Neural cell (in vitro differentiated cells): ENCODE results near the gene CDC25A. TPM values are rescaled to one million over a fixed set of nuclear protein-coding genes. Genes with fewer than 3 reads are reported as not detected.

ENCODE experiments used
- H2AFZ ChIP-seq: fragments of 200-600, 300-800 bp; sonication (generic), shearing (Covaris generic); 2 replicates; pipeline ENCODE4 v1.6.0; 2014; ENCODE audit warnings: low read depth, mild to moderate bottlenecking, antibody characterized with exemption, low read length, moderate library complexity
- H3F3A ChIP-seq: fragments of 200-600 bp; shearing (Covaris generic); 2 replicates; pipeline ENCODE4 v1.6.1; 2016; ENCODE audit warnings: mild to moderate bottlenecking, moderate library complexity, mixed read lengths, antibody characterized with exemption, low read length; ENCODE audit not compliant: insufficient read depth, poor library complexity, severe bottlenecking
- H3K27ac ChIP-seq: fragments of 200-600, 300-800 bp; sonication (generic), shearing (Covaris generic); 2 replicates; pipeline ENCODE4 v1.5.1; 2014; ENCODE audit warnings: mild to moderate bottlenecking, low read length, moderate library complexity
- H3K27me3 ChIP-seq: fragments of 300-800, 200-600 bp; sonication (generic), shearing (Covaris generic); 2 replicates; pipeline ENCODE4 v1.6.0; 2014; ENCODE audit warnings: mild to moderate bottlenecking, low read depth, low read length, moderate library complexity; ENCODE audit not compliant: insufficient read depth
- H3K36me3 ChIP-seq: fragments of 300-800, 200-600 bp; sonication (generic), shearing (Covaris generic); 2 replicates; pipeline ENCODE4 v1.5.1; 2014; ENCODE audit warnings: mild to moderate bottlenecking, antibody characterized with exemption, low read length, moderate library complexity; ENCODE audit not compliant: insufficient read depth
- H3K4me2 ChIP-seq: fragments of 300-800, 200-600 bp; sonication (generic), shearing (Covaris generic); 2 replicates; pipeline ENCODE4 v1.6.0; 2014; ENCODE audit warnings: mild to moderate bottlenecking, low read length
- H3K4me3 ChIP-seq: fragments of 300-800, 200-600 bp; sonication (generic), shearing (Covaris generic); 2 replicates; pipeline ENCODE4 v1.5.1; 2014; ENCODE audit warnings: mild to moderate bottlenecking, low read length, moderate library complexity
- H3K79me2 ChIP-seq: fragments of 200-600 bp; shearing (Covaris generic); replicated peaks from 2 replicates; pipeline ENCODE4 v1.6.0; 2014; ENCODE audit warnings: mild to moderate bottlenecking, low read length, moderate library complexity; ENCODE audit not compliant: insufficient read depth
- H3K9ac ChIP-seq: fragments of 300-800, 200-600 bp; sonication (generic), shearing (Covaris generic); 2 replicates; pipeline ENCODE4 v1.6.1; 2016; ENCODE audit warnings: mild to moderate bottlenecking, low read length, mixed read lengths
- H3K9me2 ChIP-seq: fragments of 200-600 bp; shearing (Covaris generic); 2 replicates; pipeline ENCODE4 v1.6.1; 2016; ENCODE audit warnings: mild to moderate bottlenecking, low read length, mixed read lengths; ENCODE audit not compliant: insufficient read depth
- H3K9me3 ChIP-seq: fragments of 200-600, 300-800 bp; sonication (generic), shearing (Covaris generic); 2 replicates; pipeline ENCODE4 v1.6.1; 2016; ENCODE audit warnings: mild to moderate bottlenecking, mixed run types, low read length, moderate library complexity, mixed read lengths
- H4K20me1 ChIP-seq: fragments of 200-600 bp; shearing (Covaris generic); 2 replicates; pipeline ENCODE4 v1.6.1; 2016; ENCODE audit warnings: mild to moderate bottlenecking, mixed run types; ENCODE audit not compliant: insufficient read depth
- EP300 ChIP-seq: fragments of 450-650 bp; conservative IDR thresholded peaks from 2 replicates; pipeline ENCODE4 v1.6.1; 2014; ENCODE audit warnings: antibody characterized with exemption, mild to moderate bottlenecking, moderate library complexity; ENCODE audit not compliant: poor library complexity, severe bottlenecking
- EZH2 ChIP-seq: fragments of 200-600, 300-800 bp; shearing (Covaris generic), sonication (generic); IDR thresholded peaks from 2 replicates; pipeline ENCODE4 v1.6.1; 2014; ENCODE audit warnings: antibody characterized with exemption, low read length, borderline replicate concordance, mild to moderate bottlenecking; ENCODE audit not compliant: insufficient read depth, poor library complexity, severe bottlenecking
- MXI1 ChIP-seq: fragments of 450-650 bp; conservative IDR thresholded peaks from 2 replicates; pipeline ENCODE4 v1.6.1; 2014; ENCODE audit warnings: antibody characterized with exemption, mild to moderate bottlenecking; ENCODE audit not compliant: poor library complexity, severe bottlenecking
- POLR2AphosphoS5 ChIP-seq: IDR thresholded peaks from 2 replicates; pipeline ENCODE4 v1.6.1; 2012
- RAD21 ChIP-seq: fragments of 450-650 bp; conservative IDR thresholded peaks from 2 replicates; pipeline ENCODE4 v1.6.1; 2014; ENCODE audit warnings: antibody characterized with exemption, mild to moderate bottlenecking, moderate library complexity
- SMC3 ChIP-seq: fragments of 450-650 bp; conservative IDR thresholded peaks from 2 replicates; pipeline ENCODE4 v1.6.1; 2014; ENCODE audit warnings: antibody characterized with exemption, mild to moderate bottlenecking, moderate library complexity; ENCODE audit not compliant: poor library complexity
- TAF1 ChIP-seq: IDR thresholded peaks from 2 replicates; pipeline ENCODE4 v1.6.1; 2012; ENCODE audit warnings: low read depth
- polyA plus RNA-seq: library from polyadenylated mRNA; depleted of rRNA; stranded (reverse); fragments of >200 nt; gene quantifications from 2 replicates; pipeline ENCODE4 v1.2.3, GENCODE V29; 2014
- TF ChIP-seq, protein P1 (sequence below): fragments of 450-650 bp; IDR thresholded peaks from 2 replicates; pipeline ENCODE4 v1.5.1; 2014; ENCODE audit warnings: antibody characterized with exemption, mild to moderate bottlenecking, moderate library complexity; ENCODE audit not compliant: poor library complexity, severe bottlenecking
- TF ChIP-seq, protein P2 (sequence below): IDR thresholded peaks from 2 replicates; pipeline ENCODE4 v1.6.1; 2012; ENCODE audit warnings: borderline replicate concordance

Gene CDC25A
- polyA plus RNA-seq, 1 donor from 2014 or later = 12.3 TPM

DNA sequence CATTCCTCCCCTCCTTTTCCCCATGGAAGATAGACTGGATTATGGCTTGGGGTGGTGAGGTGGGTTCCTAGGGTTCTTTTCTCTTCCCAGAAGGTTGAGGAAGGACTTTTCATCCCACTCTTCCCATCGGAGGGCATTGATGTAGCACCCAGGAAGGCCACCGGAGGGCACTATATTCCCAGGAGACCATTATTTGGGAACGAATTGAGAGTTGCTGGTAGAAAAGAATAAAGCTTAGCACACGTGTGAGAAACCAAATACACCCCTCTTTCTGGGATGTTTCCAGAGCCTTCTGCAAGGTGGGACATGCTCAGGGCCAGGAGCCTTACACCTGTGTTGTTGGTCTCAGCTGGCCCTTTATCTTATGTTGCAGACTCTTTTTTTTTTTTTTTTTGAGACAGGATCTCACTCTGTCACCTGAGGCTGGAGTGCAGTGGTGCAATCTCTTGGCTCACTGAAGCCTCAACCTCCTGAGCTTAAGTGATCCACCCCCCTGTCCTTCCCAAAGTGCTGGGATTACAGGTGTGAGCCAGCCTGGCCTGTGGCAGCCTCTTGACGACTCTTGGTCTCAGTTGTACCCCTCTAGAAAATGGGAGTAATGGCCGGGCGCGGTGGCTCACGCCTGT, 6.3 kb upstream of the CDC25A start:
- Histone ChIP-seq H2AFZ (no peak overlapping the region), H3K4me2 (no peak overlapping the region), H3K9me2 (no peaks in the 10 kb centered on the region)

DNA sequence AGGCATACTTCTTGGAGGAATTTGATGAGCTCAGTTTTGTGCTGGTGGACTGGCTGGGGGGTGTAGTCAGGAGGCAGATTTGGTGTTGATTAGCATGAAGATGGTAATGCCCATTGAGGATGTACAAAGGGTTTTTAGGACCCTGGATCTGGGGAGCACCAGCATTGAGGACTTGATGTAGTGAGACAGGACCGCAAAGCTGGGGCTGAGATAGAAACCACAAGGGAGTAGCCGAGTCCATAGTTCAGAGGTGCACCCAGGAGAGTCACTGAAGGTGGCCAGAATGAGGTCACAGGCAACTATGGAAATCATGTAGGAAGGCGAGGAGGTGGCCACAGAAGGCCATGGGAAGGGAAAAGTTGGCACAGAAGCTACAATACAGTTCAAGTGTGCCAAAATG, 2.7 kb upstream of the CDC25A start:
- Histone ChIP-seq H4K20me1 (no peaks in the 10 kb centered on the region), H3K79me2 (peaks cover 7% of the 10 kb centered on the region), H3K36me3 (no peaks in the 10 kb centered on the region), H3K4me2 (no peak overlapping the region), H3K9me3 (no peaks in the 10 kb centered on the region), H2AFZ (no peak overlapping the region), H3K27ac (no peak overlapping the region), H3K9me2 (no peaks in the 10 kb centered on the region), H3K4me3 (no peak overlapping the region), H3K9ac (no peak overlapping the region), H3K27me3 (no peaks in the 10 kb centered on the region), H3F3A (no peaks in the 10 kb centered on the region)
- TF ChIP-seq RAD21 (no peak), EP300 (no peak), SMC3 (no peak), TAF1 (no peak), EZH2 (no peak), POLR2AphosphoS5 (no peak)
- TF ChIP-seq, protein P1, sequence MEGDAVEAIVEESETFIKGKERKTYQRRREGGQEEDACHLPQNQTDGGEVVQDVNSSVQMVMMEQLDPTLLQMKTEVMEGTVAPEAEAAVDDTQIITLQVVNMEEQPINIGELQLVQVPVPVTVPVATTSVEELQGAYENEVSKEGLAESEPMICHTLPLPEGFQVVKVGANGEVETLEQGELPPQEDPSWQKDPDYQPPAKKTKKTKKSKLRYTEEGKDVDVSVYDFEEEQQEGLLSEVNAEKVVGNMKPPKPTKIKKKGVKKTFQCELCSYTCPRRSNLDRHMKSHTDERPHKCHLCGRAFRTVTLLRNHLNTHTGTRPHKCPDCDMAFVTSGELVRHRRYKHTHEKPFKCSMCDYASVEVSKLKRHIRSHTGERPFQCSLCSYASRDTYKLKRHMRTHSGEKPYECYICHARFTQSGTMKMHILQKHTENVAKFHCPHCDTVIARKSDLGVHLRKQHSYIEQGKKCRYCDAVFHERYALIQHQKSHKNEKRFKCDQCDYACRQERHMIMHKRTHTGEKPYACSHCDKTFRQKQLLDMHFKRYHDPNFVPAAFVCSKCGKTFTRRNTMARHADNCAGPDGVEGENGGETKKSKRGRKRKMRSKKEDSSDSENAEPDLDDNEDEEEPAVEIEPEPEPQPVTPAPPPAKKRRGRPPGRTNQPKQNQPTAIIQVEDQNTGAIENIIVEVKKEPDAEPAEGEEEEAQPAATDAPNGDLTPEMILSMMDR = no peak
- TF ChIP-seq, protein P2, sequence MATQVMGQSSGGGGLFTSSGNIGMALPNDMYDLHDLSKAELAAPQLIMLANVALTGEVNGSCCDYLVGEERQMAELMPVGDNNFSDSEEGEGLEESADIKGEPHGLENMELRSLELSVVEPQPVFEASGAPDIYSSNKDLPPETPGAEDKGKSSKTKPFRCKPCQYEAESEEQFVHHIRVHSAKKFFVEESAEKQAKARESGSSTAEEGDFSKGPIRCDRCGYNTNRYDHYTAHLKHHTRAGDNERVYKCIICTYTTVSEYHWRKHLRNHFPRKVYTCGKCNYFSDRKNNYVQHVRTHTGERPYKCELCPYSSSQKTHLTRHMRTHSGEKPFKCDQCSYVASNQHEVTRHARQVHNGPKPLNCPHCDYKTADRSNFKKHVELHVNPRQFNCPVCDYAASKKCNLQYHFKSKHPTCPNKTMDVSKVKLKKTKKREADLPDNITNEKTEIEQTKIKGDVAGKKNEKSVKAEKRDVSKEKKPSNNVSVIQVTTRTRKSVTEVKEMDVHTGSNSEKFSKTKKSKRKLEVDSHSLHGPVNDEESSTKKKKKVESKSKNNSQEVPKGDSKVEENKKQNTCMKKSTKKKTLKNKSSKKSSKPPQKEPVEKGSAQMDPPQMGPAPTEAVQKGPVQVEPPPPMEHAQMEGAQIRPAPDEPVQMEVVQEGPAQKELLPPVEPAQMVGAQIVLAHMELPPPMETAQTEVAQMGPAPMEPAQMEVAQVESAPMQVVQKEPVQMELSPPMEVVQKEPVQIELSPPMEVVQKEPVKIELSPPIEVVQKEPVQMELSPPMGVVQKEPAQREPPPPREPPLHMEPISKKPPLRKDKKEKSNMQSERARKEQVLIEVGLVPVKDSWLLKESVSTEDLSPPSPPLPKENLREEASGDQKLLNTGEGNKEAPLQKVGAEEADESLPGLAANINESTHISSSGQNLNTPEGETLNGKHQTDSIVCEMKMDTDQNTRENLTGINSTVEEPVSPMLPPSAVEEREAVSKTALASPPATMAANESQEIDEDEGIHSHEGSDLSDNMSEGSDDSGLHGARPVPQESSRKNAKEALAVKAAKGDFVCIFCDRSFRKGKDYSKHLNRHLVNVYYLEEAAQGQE = no peak

More for the DNA sequence above, 6.3 kb upstream of the CDC25A start:
- Histone ChIP-seq H3K9ac (no peak overlapping the region), H3K27me3 (no peaks in the 10 kb centered on the region), H3K27ac (no peak overlapping the region), H3K9me3 (no peaks in the 10 kb centered on the region), H3F3A (no peaks in the 10 kb centered on the region), H3K4me3 (no peak overlapping the region), H3K79me2 (no peaks in the 10 kb centered on the region), H4K20me1 (no peaks in the 10 kb centered on the region), H3K36me3 (no peaks in the 10 kb centered on the region)
- TF ChIP-seq EZH2 (no peak), RAD21 (peak; percentile 74), SMC3 (peak; percentile 78), MXI1 (peak; percentile 40), POLR2AphosphoS5 (no peak), TAF1 (no peak), EP300 (no peak)
- TF ChIP-seq, protein P1 = peak; percentile 80
- TF ChIP-seq, protein P2 = no peak
